Retina (tissue), 1 donor: ENCODE measurements around the gene PPP4R1.

Source experiments
- DNase-seq: peaks from one replicate; pipeline ENCODE4 v3.0.0-alpha.2; 2016

Gene PPP4R1

GRCh38 chr18:9581667-9582066 lies 32.7 kb downstream of the PPP4R1 start:
- DNase-seq = no peak

- DNase-seq = no peak
Measured at GRCh38 chr18:9578306-9578705, 36.1 kb downstream of the PPP4R1 start.

DNA sequence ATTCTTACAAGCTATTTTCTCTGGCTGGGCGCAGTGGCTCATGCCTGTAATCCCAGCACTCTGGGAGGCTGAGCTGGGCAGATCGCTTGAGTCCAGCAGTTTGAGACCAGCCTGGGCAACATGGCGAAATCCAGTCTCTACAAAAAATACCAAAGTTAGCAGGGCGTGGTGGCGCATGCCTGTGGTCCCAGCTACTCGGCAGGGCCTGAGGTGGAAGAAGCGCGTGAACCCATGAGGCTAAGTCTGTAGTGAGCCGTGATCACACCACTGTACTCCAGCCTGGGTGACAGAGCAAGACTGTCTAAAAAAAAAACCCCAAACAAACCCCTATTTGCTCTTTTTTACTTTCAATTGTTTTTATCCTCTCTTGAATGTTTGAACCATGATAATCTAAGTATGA lies 37.0 kb downstream of the PPP4R1 start:
- DNase-seq = no peak

GRCh38 chr18:9575558-9575957 lies 38.8 kb downstream of the PPP4R1 start:
- peak; percentile 46 for DNase-seq

DNA sequence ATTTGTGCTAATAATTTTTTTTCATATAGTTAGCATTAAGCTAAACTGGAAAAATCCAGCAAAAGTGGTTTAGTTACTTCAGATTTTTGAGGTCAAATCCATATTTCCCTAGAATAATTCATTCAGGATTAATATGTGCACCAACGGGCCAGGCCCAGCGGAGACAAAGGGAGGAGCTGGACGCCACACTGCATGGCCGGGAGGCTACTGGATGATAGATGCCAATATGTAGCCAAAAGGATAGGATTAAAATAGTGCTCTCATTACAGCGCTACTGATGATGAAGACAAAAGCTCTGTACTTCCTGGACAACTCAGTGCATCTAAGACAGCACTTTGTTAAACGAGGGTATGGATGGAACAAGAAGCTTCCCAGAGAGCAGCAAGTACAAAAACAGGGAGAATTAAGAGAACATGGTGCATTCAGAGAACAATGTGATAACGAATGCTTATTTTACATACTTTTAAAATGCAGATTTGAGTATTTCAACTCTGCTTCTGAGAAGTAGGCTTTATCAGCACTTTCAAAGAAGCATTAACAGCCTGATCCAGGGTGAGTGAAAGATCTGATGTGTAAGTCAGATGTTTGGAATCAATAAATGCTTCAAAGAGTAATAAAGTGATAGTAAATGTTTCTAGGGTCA lies 39.8 kb downstream of the PPP4R1 start:
- DNase-seq = no peak

DNA sequence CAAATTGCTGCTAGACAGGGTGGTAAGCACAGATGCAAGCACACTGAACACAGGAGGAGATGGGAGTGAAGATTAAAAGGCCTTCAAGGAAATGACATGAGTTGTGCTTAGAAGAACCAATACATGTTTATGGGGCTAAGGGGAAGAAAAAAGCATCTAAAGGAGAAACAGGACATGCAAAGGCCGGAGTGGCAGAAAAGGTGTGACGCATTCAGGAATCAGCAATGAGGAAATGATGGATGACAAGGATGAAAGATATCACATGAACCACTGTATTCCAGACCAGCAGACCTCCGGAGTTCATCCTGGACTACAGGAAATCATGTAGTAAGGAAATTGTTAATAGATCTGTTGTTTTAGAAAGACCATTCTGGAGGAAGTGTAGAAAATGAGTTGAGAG lies 42.8 kb downstream of the PPP4R1 start:
- no peak for DNase-seq

- no peak for DNase-seq
Measured at GRCh38 chr18:9570255-9570654, 44.1 kb downstream of the PPP4R1 start.

GRCh38 chr18:9569178-9569577 lies 45.2 kb downstream of the PPP4R1 start:
- no peak for DNase-seq

DNA sequence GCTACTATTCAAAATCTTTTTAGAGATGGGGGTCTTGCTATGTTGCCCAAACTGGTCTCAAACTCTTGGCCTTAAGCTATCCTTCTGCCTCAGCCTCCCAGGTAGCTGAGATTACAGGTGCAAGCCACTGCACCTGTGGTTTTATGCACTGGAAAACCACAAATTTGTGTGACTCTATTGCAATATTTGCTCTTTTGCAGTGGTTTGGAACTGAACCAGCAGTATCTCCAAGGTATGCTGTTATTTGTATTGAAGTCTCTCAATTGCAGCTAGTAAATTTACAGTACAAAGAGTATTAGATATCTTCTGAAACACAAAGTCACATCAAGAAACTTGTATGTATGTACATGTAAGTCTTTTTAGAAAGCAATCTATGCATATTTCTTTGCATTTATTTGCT lies 46.2 kb downstream of the PPP4R1 start:
- DNase-seq = no peak

DNA sequence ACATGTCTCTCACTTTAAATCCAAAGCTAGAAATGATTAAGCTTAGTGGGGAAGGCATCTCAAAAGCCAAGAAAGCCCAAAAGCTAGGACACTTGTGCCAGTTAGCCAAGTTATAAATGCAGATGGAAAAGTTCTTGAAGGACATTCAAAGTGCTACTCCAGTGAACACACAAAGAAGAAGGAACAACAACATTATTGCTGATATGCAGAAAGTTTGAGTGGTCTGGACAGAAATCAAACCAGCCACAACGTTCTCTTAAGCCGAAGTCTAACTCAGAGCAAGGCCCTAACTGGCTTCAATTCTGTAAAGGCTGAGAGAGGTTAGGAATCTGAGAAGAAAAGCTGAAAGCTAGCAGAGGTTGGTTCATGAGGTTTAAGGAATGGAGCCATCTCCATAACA lies 49.0 kb downstream of the PPP4R1 start:
- no peak for DNase-seq

GRCh38 chr18:9563331-9563730 lies 51.0 kb downstream of the PPP4R1 start:
- DNase-seq = no peak

GRCh38 chr18:9562584-9562983 lies 51.8 kb downstream of the PPP4R1 start:
- no peak for DNase-seq

DNA sequence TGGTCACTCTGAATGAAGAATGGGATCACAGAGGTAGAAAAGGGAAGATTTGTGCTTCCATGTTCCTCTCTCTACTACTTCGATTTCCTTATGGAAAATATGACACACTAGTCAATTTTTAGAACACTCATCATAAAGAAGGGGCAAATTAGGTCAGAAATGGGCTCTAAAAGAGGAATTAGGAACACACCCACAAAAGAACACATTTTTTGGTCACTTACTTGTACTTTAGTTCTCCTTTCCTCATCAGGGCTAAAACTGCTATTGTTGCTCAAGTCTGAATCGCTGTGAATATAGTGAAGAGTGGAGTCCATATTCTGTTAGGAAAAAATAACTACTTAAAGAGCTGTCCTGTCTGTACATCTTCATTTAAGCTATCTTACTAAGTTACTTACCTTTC lies 52.6 kb downstream of the PPP4R1 start:
- DNase-seq = no peak

DNA sequence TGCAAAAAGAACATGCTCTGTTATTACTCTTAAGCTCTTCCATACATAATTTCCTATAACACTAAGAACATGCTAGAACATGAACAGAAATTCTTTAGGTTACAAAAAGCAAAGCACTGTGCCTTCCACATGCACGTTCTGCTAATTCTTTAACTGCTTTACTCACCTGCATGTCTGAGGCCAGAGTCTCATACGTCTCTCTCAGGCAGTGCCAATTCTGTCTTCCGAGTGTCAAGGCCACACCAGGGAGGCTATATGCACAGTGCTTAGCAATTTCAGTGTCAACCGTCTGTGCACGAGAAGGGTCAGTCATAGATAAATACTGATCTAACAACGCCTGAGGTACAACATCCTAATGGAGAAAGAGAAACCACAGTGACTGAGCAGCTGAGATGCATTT lies 55.1 kb downstream of the PPP4R1 start:
- no peak for DNase-seq

GRCh38 chr18:9558387-9559064 lies 55.8 kb downstream of the PPP4R1 start:
- DNase-seq = no peak

DNA sequence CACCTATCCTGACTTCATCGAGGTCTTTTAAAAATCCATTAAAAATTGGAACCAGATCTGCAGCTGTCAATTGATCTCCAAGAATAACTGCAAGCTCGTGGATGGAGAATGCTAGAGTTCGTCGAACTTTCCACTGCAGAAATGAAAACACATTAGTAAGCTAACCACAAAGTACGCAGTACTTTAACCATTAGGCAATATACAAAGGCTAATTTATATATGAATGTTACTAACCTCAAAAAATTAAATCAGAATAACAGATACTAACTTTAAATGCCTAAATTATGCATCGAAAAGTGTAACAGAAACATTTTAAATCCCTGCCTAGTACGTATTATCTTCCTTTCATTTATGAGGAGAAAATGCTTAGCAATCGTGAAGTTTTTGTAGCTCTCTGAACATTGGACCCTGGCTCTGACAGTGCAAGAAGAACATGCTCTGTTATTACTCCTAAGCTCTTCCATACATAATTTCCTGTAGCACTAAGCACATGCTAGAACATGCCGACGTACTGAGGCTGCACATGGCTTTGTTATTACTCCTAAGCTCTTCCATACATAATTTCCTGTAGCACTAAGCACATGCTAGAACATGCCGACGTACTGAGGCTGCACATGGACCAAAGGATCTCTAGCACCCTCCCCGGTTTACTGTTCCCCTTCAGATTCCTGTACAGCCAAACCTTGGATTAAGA lies 57.0 kb downstream of the PPP4R1 start:
- DNase-seq = no peak

DNA sequence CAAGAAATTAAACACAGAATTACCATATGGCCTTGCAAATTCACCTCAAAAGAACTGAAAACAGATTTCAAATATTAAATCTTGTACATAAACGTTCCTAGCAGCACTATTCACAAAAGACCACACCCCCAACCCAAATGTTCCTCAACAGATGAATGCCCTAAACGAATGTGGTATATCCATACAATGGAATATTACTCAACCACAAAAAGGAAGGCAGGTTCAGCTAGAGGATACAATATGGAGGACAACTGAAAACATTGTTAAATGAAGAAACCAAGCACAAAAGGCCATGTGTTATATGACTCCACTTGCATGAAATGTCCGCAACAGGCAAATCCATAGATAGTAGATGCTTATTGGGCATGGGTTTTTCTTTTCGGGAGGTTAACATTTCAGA lies 61.7 kb downstream of the PPP4R1 start:
- DNase-seq = no peak

GRCh38 chr18:9552191-9552590 lies 62.2 kb downstream of the PPP4R1 start:
- DNase-seq = no peak

- DNase-seq = no peak
Measured at GRCh38 chr18:9550429-9550828, 63.9 kb downstream of the PPP4R1 start.

DNA sequence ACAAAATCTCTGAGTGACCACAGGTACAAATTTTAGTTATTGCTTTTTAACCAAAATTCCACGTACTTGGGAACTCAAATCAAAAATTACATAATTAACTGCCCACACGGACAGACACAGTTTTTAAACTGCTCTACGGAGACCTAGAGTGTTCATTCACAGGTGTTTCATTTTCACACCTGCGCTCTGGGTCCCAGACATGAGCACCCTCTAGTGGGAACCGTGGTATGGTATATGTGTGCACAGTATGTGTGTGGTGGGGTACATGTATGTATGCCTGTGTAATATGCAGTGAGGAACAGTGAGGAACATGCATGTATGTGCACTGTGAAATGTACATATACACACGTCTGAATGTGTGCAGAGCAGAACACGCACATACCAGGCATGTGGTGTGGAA lies 65.0 kb downstream of the PPP4R1 start:
- DNase-seq = no peak

DNA sequence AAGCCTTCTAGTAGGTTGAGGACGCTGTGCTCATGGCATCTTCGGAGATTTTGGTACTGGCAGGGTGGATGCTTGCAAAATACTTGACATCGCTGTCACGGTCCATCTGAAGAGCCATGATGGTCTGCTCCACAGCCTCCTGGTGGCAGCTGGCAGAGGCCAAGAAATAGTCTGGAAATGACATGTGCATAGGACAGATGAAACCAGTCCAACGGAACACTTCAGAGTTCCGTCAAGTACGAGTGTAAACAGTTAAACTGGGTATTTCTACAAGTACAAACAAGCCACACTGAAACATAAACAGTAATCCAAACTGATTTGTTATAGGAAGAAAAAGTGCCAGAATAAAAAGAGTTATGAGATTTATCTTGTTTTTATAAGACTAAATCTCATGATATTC lies 66.6 kb downstream of the PPP4R1 start:
- no peak for DNase-seq

DNA sequence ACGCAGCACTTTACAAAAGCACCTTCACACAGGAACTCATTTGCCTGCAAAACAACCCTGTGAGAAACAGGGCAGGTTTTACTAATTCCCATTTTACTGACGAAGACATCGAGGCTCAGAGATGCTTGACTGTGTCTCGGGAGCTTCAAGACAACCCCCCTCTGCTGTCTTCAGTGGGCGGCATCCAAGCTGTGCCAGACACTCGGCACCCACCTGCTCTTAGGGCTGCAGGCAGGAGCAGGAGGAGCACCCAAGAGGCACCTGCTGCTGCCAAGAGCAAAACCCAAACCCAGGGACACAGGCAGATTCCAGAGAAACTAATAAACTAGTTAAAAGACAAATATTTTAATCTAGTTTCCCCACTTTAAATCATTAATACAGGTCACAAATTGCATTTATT lies 67.9 kb downstream of the PPP4R1 start:
- DNase-seq = no peak

DNA sequence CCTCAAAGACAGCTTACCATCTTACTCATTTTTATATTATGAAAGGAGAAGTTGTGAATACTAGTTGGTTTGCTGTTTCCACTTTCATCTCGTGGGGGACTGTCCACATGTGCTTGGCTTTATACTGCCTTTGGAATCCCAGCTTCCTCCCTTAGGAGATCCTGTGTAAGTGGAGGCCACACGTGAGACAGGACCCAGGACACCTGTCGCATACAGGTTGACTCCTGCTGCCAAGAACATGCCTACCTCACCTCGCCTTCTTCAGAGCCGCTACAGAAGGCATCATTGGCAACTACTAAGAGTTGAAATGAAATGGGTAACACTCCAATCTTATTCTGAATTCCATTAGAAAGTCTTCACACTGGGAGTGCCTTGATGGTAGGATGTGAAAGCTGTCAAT lies 69.3 kb downstream of the PPP4R1 start:
- DNase-seq = no peak

DNA sequence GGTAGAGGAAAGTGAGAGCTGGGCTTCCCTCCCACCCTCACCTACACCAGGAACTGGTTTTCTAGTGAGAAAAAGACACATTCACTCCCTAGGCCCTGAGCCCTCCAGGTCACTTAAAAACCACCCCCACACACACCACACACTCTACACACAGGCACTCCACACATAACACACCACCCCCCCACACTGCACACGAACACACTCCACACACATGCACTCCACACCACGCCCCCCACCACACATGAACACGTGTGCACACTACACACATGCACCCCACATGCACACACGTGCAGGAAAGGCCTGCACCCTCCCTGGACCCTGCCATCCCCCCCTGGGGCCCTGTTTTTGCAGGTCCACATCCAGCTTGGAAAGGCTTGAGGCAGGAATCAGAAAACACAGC lies 71.4 kb downstream of the PPP4R1 start:
- no peak for DNase-seq

DNA sequence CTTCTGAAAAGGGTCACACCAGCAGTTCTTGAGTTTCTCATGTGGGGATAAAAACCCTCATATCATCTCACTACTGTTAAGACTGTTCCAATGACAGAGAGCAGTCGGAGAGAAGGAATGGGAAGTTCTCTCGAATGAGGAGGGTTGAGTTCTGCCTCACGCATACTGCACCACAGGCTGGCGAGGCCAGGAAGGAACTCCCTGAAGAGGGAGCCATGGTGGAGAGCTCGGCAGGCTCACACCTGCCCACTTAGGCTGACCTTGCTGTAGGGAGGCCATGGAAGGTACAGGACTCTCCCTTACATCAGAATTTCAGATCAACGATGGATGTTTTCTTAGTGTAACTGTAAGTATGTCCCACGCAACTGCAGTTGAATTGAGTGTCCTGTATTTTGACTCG lies 74.4 kb downstream of the PPP4R1 start:
- DNase-seq = no peak
